H1 (cell line): ENCODE data around the gene TSC22D3. TPM values are rescaled to one million over a fixed set of nuclear protein-coding genes. Genes with fewer than 3 reads are reported as not detected.

Source experiments
- BACH1 ChIP-seq: IDR thresholded peaks from 2 replicates; pipeline ENCODE4 v1.6.1; 2012; ENCODE audit warnings: low read length, improper control_type of control experiment
- CHD2 ChIP-seq: IDR thresholded peaks from 2 replicates; pipeline ENCODE4 v1.6.1; 2012; ENCODE audit warnings: low read length, improper control_type of control experiment
- JUN ChIP-seq: IDR thresholded peaks from 2 replicates; pipeline ENCODE4 v1.6.1; 2011; ENCODE audit warnings: low read depth, mild to moderate bottlenecking, improper control_type of control experiment, low read length
- KDM1A ChIP-seq: fragments of 200-600, 300-600 bp; sonication (generic); IDR thresholded peaks from 2 replicates; pipeline ENCODE4 v1.7.1; 2016; ENCODE audit warnings: mild to moderate bottlenecking, low read length, borderline replicate concordance
- NANOG ChIP-seq: IDR thresholded peaks from 2 replicates; pipeline ENCODE4 v1.6.1; 2011; ENCODE audit warnings: low read length, low read depth, mild to moderate bottlenecking, inconsistent platforms; ENCODE audit not compliant: insufficient read depth, poor library complexity, severe bottlenecking
- SUZ12 ChIP-seq: fragments of 200-600 bp; sonication (generic); IDR thresholded peaks from 2 replicates; pipeline ENCODE4 v1.6.1; 2012; ENCODE audit warnings: mild to moderate bottlenecking, inconsistent platforms, low read length, moderate library complexity, mixed read lengths
- polyA plus RNA-seq, 7 experiments: library from polyadenylated mRNA; depleted of rRNA in 3 of 7; stranded (reverse) in 5 of 7; unstranded in 2 of 7; fragments of >200 nt in 5 of 7; fragments of 200-250 nt in 2 of 7; gene quantifications; 1 replicate in 5 of 7; 2 replicates in 1 of 7; 4 replicates in 1 of 7; pipeline versions ENCODE4 v1.2.1 to v1.2.3, GENCODE V29; 2011 to 2013; ENCODE audit warnings: missing spikeins in 2 of 7, mixed read lengths in 2 of 7
- total RNA-seq: library from RNA; stranded (reverse); fragmentation: NEBNext Ultra II Directional; extraction: Animal tissue kit (Norgen Biotek cat#: 25700); gene quantifications from 2 replicates; pipeline ENCODE4 v1.2.1, GENCODE V29; 2021
- TF ChIP-seq, protein P1 (sequence below): fragments of 300-600 bp; sonication (generic); IDR thresholded peaks from 2 replicates; pipeline ENCODE4 v1.7.1; 2012; ENCODE audit warnings: low read length, moderate library complexity, mild to moderate bottlenecking, inconsistent platforms; ENCODE audit not compliant: insufficient replicate concordance
- TF ChIP-seq, protein P2 (sequence below): IDR thresholded peaks from 2 replicates; pipeline ENCODE4 v1.6.1; 2012; ENCODE audit warnings: inconsistent platforms
- TF ChIP-seq, protein P3 (sequence below): IDR thresholded peaks from 2 replicates; pipeline ENCODE4 v1.6.1; 2011; ENCODE audit warnings: low read depth, mild to moderate bottlenecking, low read length; ENCODE audit not compliant: insufficient read depth

The TSC22D3 gene
- total and polyA plus RNA-seq, 2 of the 8 experiments (the other 6 are each of a cell fraction or from before 2014, with no cell fraction given): 7.6 to 12.9 TPM

DNA sequence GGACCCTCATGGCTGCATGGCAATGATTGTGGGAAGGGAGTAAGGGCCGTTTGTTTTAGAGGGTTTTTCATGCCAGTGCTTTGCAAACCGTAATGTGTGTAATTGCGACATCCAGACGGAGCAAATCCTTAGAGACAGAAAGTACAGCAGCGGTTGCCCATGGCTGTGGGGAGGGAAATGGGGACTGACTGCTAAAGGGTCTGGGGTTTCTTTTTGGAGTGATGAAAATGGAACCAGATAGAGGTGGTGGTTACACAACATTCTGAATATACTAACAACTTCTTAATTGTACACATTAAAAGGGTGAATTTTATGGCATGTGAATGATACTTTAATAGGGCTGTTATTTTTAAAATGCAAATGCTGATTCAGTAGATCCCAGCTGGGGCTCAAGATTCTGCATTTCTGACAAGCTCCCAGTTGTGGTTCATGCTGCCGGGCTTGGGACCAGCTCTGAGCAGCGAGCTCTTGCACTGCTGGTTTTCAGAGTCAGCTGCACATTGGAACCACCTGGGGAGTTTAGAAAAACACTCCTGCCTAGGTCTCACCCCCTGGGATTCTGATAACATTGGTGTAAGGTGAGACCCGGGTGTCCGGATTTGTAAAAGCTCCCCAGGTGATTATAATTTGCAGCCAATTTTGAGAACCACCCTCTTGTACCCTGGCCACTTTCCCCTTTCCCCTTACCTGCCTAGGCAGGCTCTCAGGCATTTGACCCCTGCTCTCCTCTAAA is 99.6 kb downstream of the TSC22D3 start (continued):
- TF ChIP-seq, protein P1, sequence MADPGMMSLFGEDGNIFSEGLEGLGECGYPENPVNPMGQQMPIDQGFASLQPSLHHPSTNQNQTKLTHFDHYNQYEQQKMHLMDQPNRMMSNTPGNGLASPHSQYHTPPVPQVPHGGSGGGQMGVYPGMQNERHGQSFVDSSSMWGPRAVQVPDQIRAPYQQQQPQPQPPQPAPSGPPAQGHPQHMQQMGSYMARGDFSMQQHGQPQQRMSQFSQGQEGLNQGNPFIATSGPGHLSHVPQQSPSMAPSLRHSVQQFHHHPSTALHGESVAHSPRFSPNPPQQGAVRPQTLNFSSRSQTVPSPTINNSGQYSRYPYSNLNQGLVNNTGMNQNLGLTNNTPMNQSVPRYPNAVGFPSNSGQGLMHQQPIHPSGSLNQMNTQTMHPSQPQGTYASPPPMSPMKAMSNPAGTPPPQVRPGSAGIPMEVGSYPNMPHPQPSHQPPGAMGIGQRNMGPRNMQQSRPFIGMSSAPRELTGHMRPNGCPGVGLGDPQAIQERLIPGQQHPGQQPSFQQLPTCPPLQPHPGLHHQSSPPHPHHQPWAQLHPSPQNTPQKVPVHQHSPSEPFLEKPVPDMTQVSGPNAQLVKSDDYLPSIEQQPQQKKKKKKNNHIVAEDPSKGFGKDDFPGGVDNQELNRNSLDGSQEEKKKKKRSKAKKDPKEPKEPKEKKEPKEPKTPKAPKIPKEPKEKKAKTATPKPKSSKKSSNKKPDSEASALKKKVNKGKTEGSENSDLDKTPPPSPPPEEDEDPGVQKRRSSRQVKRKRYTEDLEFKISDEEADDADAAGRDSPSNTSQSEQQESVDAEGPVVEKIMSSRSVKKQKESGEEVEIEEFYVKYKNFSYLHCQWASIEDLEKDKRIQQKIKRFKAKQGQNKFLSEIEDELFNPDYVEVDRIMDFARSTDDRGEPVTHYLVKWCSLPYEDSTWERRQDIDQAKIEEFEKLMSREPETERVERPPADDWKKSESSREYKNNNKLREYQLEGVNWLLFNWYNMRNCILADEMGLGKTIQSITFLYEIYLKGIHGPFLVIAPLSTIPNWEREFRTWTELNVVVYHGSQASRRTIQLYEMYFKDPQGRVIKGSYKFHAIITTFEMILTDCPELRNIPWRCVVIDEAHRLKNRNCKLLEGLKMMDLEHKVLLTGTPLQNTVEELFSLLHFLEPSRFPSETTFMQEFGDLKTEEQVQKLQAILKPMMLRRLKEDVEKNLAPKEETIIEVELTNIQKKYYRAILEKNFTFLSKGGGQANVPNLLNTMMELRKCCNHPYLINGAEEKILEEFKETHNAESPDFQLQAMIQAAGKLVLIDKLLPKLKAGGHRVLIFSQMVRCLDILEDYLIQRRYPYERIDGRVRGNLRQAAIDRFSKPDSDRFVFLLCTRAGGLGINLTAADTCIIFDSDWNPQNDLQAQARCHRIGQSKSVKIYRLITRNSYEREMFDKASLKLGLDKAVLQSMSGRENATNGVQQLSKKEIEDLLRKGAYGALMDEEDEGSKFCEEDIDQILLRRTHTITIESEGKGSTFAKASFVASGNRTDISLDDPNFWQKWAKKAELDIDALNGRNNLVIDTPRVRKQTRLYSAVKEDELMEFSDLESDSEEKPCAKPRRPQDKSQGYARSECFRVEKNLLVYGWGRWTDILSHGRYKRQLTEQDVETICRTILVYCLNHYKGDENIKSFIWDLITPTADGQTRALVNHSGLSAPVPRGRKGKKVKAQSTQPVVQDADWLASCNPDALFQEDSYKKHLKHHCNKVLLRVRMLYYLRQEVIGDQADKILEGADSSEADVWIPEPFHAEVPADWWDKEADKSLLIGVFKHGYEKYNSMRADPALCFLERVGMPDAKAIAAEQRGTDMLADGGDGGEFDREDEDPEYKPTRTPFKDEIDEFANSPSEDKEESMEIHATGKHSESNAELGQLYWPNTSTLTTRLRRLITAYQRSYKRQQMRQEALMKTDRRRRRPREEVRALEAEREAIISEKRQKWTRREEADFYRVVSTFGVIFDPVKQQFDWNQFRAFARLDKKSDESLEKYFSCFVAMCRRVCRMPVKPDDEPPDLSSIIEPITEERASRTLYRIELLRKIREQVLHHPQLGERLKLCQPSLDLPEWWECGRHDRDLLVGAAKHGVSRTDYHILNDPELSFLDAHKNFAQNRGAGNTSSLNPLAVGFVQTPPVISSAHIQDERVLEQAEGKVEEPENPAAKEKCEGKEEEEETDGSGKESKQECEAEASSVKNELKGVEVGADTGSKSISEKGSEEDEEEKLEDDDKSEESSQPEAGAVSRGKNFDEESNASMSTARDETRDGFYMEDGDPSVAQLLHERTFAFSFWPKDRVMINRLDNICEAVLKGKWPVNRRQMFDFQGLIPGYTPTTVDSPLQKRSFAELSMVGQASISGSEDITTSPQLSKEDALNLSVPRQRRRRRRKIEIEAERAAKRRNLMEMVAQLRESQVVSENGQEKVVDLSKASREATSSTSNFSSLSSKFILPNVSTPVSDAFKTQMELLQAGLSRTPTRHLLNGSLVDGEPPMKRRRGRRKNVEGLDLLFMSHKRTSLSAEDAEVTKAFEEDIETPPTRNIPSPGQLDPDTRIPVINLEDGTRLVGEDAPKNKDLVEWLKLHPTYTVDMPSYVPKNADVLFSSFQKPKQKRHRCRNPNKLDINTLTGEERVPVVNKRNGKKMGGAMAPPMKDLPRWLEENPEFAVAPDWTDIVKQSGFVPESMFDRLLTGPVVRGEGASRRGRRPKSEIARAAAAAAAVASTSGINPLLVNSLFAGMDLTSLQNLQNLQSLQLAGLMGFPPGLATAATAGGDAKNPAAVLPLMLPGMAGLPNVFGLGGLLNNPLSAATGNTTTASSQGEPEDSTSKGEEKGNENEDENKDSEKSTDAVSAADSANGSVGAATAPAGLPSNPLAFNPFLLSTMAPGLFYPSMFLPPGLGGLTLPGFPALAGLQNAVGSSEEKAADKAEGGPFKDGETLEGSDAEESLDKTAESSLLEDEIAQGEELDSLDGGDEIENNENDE: no peak
- no peak for TF ChIP-seq SUZ12
- TF ChIP-seq, protein P2, sequence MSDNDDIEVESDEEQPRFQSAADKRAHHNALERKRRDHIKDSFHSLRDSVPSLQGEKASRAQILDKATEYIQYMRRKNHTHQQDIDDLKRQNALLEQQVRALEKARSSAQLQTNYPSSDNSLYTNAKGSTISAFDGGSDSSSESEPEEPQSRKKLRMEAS: no peak
- TF ChIP-seq BACH1: no peak
- no peak for TF ChIP-seq NANOG
- no peak for TF ChIP-seq KDM1A
- no peak for TF ChIP-seq JUN
- TF ChIP-seq, protein P3, sequence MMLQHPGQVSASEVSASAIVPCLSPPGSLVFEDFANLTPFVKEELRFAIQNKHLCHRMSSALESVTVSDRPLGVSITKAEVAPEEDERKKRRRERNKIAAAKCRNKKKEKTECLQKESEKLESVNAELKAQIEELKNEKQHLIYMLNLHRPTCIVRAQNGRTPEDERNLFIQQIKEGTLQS: no peak
- no peak for TF ChIP-seq CHD2
